HAP-1 (cell line): ENCODE results near the gene GCK.
"Not testable (repeated sequence)": the region's sequence is repeated elsewhere in the genome, so short reads cannot be mapped to it uniquely, and the experiment has no call there.

Experiments
- DNase-seq, 2 experiments: peaks; one replicate each; pipeline ENCODE4 v3.0.0-alpha.2; 2016 to 2020; ENCODE audit warnings: low spot score in 2 of 2
- H3K27me3 ChIP-seq: fragments of 250-450 bp; sonication (Bioruptor Pico); 2 replicates; pipeline ENCODE4 v1.5.1; 2020; ENCODE audit warnings: low read depth, mild to moderate bottlenecking, moderate library complexity
- H3K36me3 ChIP-seq: fragments of 250-450 bp; sonication (Bioruptor Pico); replicated peaks from 2 replicates; pipeline ENCODE4 v1.5.1; 2020; ENCODE audit warnings: mild to moderate bottlenecking
- H3K4me1 ChIP-seq: fragments of 250-450 bp; sonication (Bioruptor Pico); 2 replicates; pipeline ENCODE4 v1.5.1; 2020; ENCODE audit warnings: mild to moderate bottlenecking
- H3K4me3 ChIP-seq: fragments of 250-450 bp; sonication (Bioruptor Pico); 2 replicates; pipeline ENCODE4 v1.5.1; 2020; ENCODE audit warnings: mild to moderate bottlenecking, moderate library complexity
- H3K9me3 ChIP-seq: fragments of 250-450 bp; sonication (Bioruptor Pico); 2 replicates; pipeline ENCODE4 v1.5.1; 2020; ENCODE audit warnings: mild to moderate bottlenecking, moderate library complexity
- in situ Hi-C: fragments of 300-500 bp; cut with MboI; formaldehyde crosslinking; loops from 3 replicates; pipeline ENCODE4 v1.14.3; 2020; ENCODE audit warnings: low sequenced_read_pairs, inconsistent platforms, mixed read lengths

The GCK gene

DNA sequence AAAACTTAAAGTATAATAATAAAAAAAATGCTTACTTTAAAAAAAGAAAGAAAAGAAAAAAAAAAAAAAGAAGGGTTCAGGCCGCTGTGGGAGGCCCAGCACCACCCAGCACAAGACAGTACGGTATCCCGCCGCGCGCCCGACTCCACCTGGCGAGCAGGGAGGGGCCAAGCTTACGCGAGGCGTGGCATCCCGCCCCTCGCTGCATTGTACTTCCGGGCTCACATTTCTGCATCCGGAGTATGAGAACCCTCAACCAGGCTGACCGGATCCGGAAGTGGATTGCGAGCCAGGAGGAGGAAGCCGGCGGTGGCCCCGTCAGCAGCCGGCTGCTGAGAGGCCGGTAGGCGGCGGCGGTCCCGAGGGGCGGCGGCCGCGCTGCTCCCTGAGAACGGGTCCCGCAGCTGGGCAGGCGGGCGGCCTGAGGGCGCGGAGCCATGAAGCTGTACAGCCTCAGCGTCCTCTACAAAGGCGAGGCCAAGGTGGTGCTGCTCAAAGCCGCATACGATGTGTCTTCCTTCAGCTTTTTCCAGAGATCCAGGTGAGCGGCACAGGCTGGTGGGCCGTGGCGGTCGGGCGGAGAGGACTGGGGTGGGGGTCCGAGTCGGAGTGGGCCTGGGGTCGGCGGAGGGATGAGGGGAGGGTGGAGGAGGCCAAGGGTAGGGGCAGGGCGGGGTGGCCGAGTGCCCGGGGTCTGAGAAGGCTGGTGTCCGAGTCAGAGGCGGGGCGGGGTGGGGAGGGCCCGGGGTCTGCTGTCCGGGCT lies 11.6 kb upstream of the GCK start, which contains the start of gene YKT6:
TSS of gene YKT6 (plus strand) at position 280 of the 763 bp plus-strand sequence. CDS start at position 438, 158 bp downstream.
- in situ Hi-C loops: no loop called here
- DNase-seq: peak; percentile 92 to 96
- Histone ChIP-seq H3K4me3 (peak within 1 kb of the TSS; percentile 90), H3K27me3 (no peaks in the 10 kb centered on the region), H3K4me1 (peaks cover 4% of the 10 kb centered on the region), H3K36me3 (peaks cover 16% of the 10 kb centered on the region), H3K9me3 (peaks cover 6% of the 10 kb centered on the region; the same call in 1 of the 2 replicates)

- DNase-seq, H3K4me1 ChIP-seq, H3K27me3 ChIP-seq, H3K4me3 ChIP-seq, in situ Hi-C loops, H3K9me3 ChIP-seq: not testable (repeated sequence)
- H3K36me3 ChIP-seq: peaks cover 13% of the 10 kb centered on the region
Measured at GRCh38 chr7:44200163-44200562, 10.9 kb upstream of the GCK start.

- H3K27me3 ChIP-seq: no peaks in the 10 kb centered on the region; the same call in 1 of the 2 replicates
- no peak for DNase-seq
- peaks cover 6% of the 10 kb centered on the region; the same call in 1 of the 2 replicates for H3K9me3 ChIP-seq
- H3K4me3 ChIP-seq: no peak overlapping the region
- H3K4me1 ChIP-seq: peaks cover 4% of the 10 kb centered on the region
- no peaks in the 10 kb centered on the region for H3K36me3 ChIP-seq
- in situ Hi-C loops: no loop called here
Measured at GRCh38 chr7:44197474-44197873, 8.2 kb upstream of the GCK start.

GRCh38 chr7:44196450-44196872 lies 7.2 kb upstream of the GCK start:
- Histone ChIP-seq H3K4me3 (no peak overlapping the region), H3K27me3 (peaks cover 3% of the 10 kb centered on the region), H3K36me3 (no peaks in the 10 kb centered on the region), H3K4me1 (no peaks in the 10 kb centered on the region), H3K9me3 (peaks cover 6% of the 10 kb centered on the region; the same call in 1 of the 2 replicates)
- DNase-seq: peak; percentile 16 to 62
- in situ Hi-C loops: no loop called here

GRCh38 chr7:44195889-44196288 lies 6.7 kb upstream of the GCK start:
- Histone ChIP-seq H3K4me1 (no peaks in the 10 kb centered on the region), H3K27me3 (peaks cover 6% of the 10 kb centered on the region), H3K9me3 (peaks cover 6% of the 10 kb centered on the region; the same call in 1 of the 2 replicates), H3K36me3 (no peaks in the 10 kb centered on the region), H3K4me3 (no peak overlapping the region)
- no peak for DNase-seq
- in situ Hi-C loops: no loop called here

DNA sequence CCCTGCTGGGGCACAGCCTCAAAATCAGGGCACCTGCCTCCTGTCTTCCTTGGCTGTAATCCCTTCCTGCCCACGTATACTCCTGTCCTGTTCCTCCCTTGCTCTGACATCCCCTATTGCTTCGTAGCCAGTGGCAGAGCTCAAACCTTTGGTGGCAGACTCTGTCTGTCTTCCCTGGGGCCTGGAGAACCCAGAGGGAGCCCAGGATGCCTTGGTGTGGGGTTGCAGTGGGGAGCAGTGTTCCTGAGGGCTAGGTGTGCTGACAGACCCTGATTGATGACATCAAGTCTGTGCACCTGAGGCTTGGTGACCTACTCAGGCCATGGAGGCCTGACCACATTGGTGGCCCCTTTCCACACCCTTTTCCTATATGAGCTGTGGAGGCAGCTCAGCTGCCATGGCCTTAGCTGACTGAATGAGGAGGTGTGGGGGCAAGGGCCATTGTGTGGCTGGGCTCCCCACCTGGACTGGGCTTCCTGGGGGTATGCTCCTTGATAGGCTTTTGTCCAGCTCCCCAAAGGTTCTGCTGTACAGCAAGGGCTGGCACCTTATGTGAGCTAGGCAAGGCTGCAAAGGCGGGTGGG lies 5.4 kb upstream of the GCK start:
- Histone ChIP-seq H3K9me3 (peaks cover 2% of the 10 kb centered on the region; the same call in 1 of the 2 replicates), H3K4me3 (no peak overlapping the region), H3K27me3 (peaks cover 8% of the 10 kb centered on the region), H3K4me1 (no peaks in the 10 kb centered on the region), H3K36me3 (no peaks in the 10 kb centered on the region)
- in situ Hi-C loops: no loop called here
- DNase-seq: no peak

DNA sequence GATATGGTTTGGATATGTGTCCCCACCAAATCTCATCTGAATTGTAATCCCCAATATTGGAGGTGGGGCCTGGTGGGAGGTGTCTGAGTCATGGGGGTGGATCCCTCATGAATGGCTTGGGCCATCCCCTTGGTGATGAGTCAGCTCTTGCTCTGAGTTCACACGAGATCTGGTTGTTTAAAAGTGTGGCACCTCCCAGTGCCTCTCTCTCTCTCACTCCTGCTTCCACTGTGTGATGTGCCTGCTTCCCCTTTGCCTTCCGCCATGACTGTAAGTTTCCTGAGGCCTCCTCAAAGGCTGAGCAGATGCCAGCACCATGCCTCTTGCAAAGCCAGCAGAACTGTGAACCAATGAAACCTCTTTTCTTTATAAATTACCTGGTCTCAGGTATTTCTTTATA lies 4.8 kb upstream of the GCK start:
- in situ Hi-C loops: no loop called here
- no peak overlapping the region for H3K4me3 ChIP-seq
- no peaks in the 10 kb centered on the region for H3K9me3 ChIP-seq
- no peaks in the 10 kb centered on the region for H3K36me3 ChIP-seq
- peaks cover 8% of the 10 kb centered on the region for H3K27me3 ChIP-seq
- no peaks in the 10 kb centered on the region for H3K4me1 ChIP-seq
- no peak for DNase-seq

GRCh38 chr7:44193011-44193802 lies 4.0 kb upstream of the GCK start:
- peaks cover 8% of the 10 kb centered on the region for H3K27me3 ChIP-seq
- H3K4me1 ChIP-seq: no peaks in the 10 kb centered on the region
- no peak overlapping the region for H3K4me3 ChIP-seq
- no peaks in the 10 kb centered on the region for H3K9me3 ChIP-seq
- H3K36me3 ChIP-seq: no peaks in the 10 kb centered on the region
- in situ Hi-C loops: no loop called here
- no peak for DNase-seq

DNA sequence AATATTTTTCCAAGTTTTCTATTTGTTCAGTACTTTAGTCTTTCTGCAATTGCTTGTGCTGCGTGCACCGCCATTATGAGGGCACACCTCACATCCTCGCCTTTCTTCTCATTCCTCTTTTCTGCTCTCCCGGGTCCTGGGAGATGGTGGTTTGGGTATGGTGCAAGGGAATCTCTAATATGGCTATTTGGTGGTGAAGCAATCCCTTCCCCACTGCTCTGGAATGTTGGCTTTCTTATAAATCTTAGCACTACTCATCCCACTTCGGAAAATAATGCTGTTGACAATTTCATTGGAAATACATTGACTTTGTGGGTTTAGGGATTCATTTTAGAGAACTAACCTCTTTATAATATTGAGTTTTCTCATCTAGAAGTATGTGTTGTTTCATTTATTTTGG lies 1.9 kb upstream of the GCK start:
- Histone ChIP-seq H3K4me3 (no peak overlapping the region), H3K36me3 (no peaks in the 10 kb centered on the region), H3K27me3 (peaks cover 8% of the 10 kb centered on the region), H3K4me1 (no peaks in the 10 kb centered on the region), H3K9me3 (no peaks in the 10 kb centered on the region)
- in situ Hi-C loops: no loop called here
- DNase-seq: no peak

DNA sequence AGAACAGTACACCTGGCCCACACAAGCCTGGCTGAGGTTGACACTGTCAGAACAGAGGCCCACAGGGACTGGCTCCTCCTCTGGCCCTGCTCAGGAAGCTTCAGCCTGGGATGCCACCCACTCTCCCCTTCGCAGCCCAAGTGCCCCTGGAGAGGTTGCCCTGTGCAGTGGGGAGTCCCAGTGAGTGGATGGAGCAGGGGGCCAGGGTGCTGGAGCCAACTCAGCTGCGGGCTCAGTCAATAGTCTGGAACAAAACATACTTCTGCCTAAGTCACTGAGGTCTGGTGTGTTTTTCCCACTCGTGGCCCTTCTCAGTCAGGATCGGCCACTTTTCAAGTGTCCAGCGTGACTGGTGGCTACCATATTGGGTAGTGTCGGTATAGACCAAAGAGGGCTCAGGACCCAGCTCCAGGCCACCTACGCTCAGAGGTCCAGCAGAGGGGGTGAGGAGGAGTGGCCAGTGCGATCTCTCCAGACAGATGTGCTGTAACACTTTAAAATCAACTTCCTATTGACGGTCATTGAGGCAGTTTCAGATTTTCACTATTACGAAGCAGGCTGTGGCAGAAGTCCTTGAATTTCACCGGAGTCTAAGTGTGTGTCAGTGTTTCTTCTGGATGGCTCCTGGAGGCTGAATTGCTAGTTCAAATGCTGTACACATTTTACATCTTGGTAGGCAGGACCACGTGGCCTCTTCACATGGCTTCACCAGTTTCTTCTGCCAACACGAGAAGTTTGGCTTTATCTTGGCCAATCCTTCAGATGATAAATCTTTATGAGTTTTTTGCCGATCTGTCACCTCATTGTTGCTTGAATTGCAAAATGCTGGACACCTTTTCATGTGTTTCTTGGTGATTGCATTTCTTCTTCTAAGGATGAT lies 994 bp upstream of the GCK start:
- DNase-seq: no peak
- Histone ChIP-seq H3K4me3 (no peak overlapping the region), H3K36me3 (no peaks in the 10 kb centered on the region), H3K4me1 (no peaks in the 10 kb centered on the region), H3K9me3 (no peaks in the 10 kb centered on the region), H3K27me3 (peaks cover 8% of the 10 kb centered on the region)
- in situ Hi-C loops: no loop called here

GRCh38 chr7:44188480-44189225 lies 586 bp downstream of the GCK start:
- Histone ChIP-seq H3K9me3 (no peaks in the 10 kb centered on the region), H3K27me3 (peaks cover 8% of the 10 kb centered on the region), H3K36me3 (no peaks in the 10 kb centered on the region), H3K4me3 (no peak overlapping the region), H3K4me1 (no peaks in the 10 kb centered on the region)
- in situ Hi-C loops: no loop called here
- DNase-seq: no peak

DNA sequence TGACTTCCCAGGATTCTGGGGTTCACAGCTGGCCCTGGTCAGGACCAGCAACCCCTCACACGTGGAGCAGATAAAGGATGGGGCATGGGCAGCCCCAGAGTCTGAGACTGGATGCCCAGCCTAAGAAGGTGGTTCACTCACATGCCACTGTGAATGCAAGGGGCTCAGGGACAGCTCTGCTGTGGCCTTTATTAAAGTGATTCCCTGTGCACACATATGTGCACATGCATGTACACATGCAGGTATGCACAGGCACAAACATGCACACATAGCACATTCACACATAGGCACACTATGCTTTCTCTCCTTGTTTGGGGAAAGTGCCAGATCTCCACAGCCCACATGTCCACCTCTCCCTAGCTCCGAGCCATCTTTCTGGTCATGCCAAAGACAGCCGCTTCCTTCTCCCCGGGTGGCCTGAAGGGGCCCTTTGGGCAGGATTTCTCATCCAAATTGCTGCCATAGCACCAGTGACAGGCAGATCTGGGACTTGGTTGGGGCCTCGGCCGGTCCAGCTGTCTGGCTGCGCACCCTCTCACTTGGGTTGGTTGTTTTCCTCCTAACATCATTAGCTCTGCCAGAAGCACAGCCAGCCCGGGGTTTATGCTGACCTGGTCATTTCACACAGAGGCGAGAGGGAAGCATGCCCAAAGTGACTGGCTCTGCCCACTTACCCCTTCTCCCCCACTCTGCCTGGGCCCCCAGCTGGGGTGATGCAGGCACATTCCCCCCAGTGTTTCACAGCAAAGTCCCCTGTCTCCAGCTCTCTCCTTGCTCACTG lies 1.4 kb downstream of the GCK start:
- Histone ChIP-seq H3K4me1 (no peaks in the 10 kb centered on the region), H3K9me3 (no peaks in the 10 kb centered on the region), H3K4me3 (no peak overlapping the region), H3K27me3 (peaks cover 11% of the 10 kb centered on the region), H3K36me3 (no peaks in the 10 kb centered on the region)
- in situ Hi-C loops: no loop called here
- DNase-seq: no peak
